GM19468 (cell line): ENCODE results near the gene MRPS31.

Source experiments
- ATAC-seq: cut with Tn5 transposase; IDR thresholded peaks from one replicate; pipeline ENCODE4 v1.9.1; 2021; ENCODE audit warnings: mild to moderate bottlenecking, moderate library complexity, moderate number of reproducible peaks; ENCODE audit not compliant: unreplicated experiment; ENCODE audit errors: extremely low read depth

The MRPS31 gene

GRCh38 chr13:40679480-40679985 is 91.5 kb downstream of the MRPS31 start:
- no peak for ATAC-seq
